Esophagus (tissue), 2 donors: Measurements from ENCODE around the gene ATP8B4. TPM values are rescaled to one million over a fixed set of nuclear protein-coding genes. Genes with fewer than 3 reads are reported as not detected.

Source experiments
- H3K27ac ChIP-seq, 2 donors: one replicate each; pipeline ENCODE4 v1.5.1; 2013; ENCODE audit warnings: low read depth in 2 of 2, mild to moderate bottlenecking in 2 of 2, inconsistent platforms in 1 of 2, low read length in 1 of 2, moderate library complexity in 1 of 2
- H3K27me3 ChIP-seq, 2 donors: one replicate each; pipeline ENCODE4 v1.6.1; 2013; ENCODE audit warnings: low read length in 2 of 2, control low read depth in 1 of 2, mild to moderate bottlenecking in 1 of 2; ENCODE audit not compliant: insufficient read depth in 2 of 2, control insufficient read depth in 1 of 2
- H3K36me3 ChIP-seq, 2 donors: one replicate each; pipeline ENCODE4 v1.6.1; 2013; ENCODE audit warnings: low read length in 1 of 2; ENCODE audit not compliant: control insufficient read depth in 2 of 2, insufficient read depth in 2 of 2
- H3K4me1 ChIP-seq, 2 donors: one replicate each; pipeline ENCODE4 v1.6.1; 2013; ENCODE audit warnings: low read length in 1 of 2; ENCODE audit not compliant: control insufficient read depth in 2 of 2, insufficient read depth in 2 of 2
- H3K4me3 ChIP-seq, 2 donors: one replicate each; pipeline ENCODE4 v1.5.1; 2013; ENCODE audit warnings: low read length in 2 of 2, mild to moderate bottlenecking in 2 of 2, low read depth in 1 of 2, moderate library complexity in 1 of 2
- H3K9me3 ChIP-seq, 2 donors: one replicate each; pipeline ENCODE4 v1.6.1; 2013; ENCODE audit warnings: mild to moderate bottlenecking in 2 of 2, low read depth in 1 of 2, low read length in 1 of 2, moderate library complexity in 1 of 2; ENCODE audit not compliant: control insufficient read depth in 2 of 2, insufficient read depth in 1 of 2
- WGBS, 2 donors: extraction: QIAGEN DNeasy Blood & Tissue Kit; methylation state at CpG; one replicate each; pipeline ENCODE4 v1.1.7; 2013; 5-methylcytosine and 5-hydroxymethylcytosine counted together
- polyA plus RNA-seq, 2 donors: library from polyadenylated mRNA; stranded (reverse); fragments of 200-250 nt; gene quantifications; one replicate each; pipeline ENCODE4 v1.2.3, GENCODE V29; 2013
- donor health status: healthy with polysubstance abuse.
- donor health status: Bipolar disorder and iron deficiency.

The ATP8B4 gene
- polyA plus RNA-seq, 2 donors, result 0.75 to 0.84 TPM

DNA sequence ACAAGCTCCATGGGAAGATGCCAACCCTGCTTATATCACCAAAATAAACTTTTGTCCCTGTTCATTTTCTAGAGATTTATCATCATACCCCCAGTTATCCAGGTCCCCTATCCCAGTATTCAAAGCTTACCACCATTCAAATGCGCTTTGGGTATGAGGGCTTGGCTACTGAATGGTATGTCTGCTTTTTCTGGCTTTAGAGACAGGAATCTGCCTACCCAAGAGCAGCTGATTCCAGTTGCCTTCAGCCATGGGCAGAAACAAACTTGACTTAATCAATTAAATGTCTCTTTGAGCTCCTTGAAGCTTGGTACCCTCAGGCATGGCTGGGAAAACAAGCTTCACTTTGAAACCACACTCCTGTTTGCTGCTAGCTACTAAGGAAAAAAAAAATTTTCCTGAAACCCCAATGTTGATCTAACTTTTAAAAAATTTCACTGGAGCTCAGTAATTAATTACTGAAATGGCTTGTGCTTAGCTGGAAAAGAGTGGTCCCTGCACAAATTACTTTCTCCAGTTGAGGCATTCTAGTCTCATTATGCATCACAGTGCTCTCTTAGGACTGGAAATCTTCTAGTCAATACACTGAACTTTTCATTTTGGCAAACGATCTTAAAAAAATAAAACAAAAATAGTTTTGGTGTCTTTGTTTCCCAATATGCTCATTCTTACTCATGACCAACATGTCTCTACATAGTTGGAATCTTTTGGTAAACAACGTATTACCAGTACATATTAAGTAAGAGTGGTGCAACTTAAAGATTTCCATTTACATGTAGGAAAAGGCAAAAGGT, 255.4 kb downstream of the ATP8B4 start:
- Histone ChIP-seq H3K4me3 (no peak overlapping the region), H3K4me1 (no peaks in the 10 kb centered on the region), H3K36me3 (no peaks in the 10 kb centered on the region), H3K27ac (peak overlapping the region; percentile 11 to 55), H3K9me3 (no peaks in the 10 kb centered on the region), H3K27me3 (no peaks in the 10 kb centered on the region)
- WGBS, 2 donors, result 43 to 62% methylated on average over 3 of the region's 3 CpGs

- Histone ChIP-seq H3K36me3 (no peaks in the 10 kb centered on the region), H3K27me3 (no peaks in the 10 kb centered on the region), H3K27ac (peak overlapping the region in 1 of 2 donors; percentile 40), H3K4me1 (no peaks in the 10 kb centered on the region), H3K9me3 (no peaks in the 10 kb centered on the region), H3K4me3 (no peak overlapping the region)
- 68 to 75% methylated on average over 8 of the region's 8 CpGs for WGBS, 2 donors
Observed at GRCh38 chr15:49860101-49860500, 258.9 kb downstream of the ATP8B4 start.

- Histone ChIP-seq H3K4me1 (no peaks in the 10 kb centered on the region), H3K27me3 (no peaks in the 10 kb centered on the region), H3K27ac (no peak overlapping the region), H3K4me3 (no peak overlapping the region), H3K9me3 (no peaks in the 10 kb centered on the region), H3K36me3 (no peaks in the 10 kb centered on the region)
- 78 to 86% methylated on average over 4 of the region's 4 CpGs for WGBS, 2 donors
Observed at GRCh38 chr15:49857496-49858475, 261.2 kb downstream of the ATP8B4 start.

GRCh38 chr15:49855917-49856637, 263.0 kb downstream of the ATP8B4 start:
- no peaks in the 10 kb centered on the region for H3K36me3 ChIP-seq
- H3K9me3 ChIP-seq, result no peaks in the 10 kb centered on the region
- H3K4me1 ChIP-seq, result no peaks in the 10 kb centered on the region
- H3K27me3 ChIP-seq, result no peaks in the 10 kb centered on the region
- no peak overlapping the region for H3K27ac ChIP-seq
- WGBS, 2 donors, result 58 to 65% methylated on average over 4 of the region's 4 CpGs
- no peak overlapping the region for H3K4me3 ChIP-seq

DNA sequence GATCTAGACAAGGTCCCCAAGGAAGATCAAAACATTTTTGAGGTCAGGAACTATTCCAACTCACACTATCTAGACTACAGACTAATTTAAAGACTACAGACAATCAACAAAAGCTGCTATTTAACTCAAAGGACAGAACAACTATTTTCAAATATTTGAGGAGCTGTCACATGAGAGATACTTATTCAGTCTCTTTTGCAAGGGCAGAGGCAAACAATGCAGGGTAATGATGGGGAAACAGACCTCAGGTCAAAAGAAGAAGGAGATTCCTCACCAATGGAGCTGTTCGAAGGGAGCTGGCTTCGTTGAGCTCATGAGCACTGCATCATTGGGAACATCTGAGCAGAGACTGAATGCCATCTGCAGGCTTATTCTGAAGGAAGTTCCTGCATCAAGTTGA, 266.3 kb downstream of the ATP8B4 start:
- Histone ChIP-seq H3K4me3 (no peak overlapping the region), H3K9me3 (no peaks in the 10 kb centered on the region), H3K27ac (no peak overlapping the region), H3K36me3 (no peaks in the 10 kb centered on the region), H3K4me1 (no peaks in the 10 kb centered on the region), H3K27me3 (no peaks in the 10 kb centered on the region)
- WGBS, 2 donors, result 56 to 74% methylated on average over 2 of the region's 2 CpGs

- H3K4me3 ChIP-seq, result no peak overlapping the region
- no peaks in the 10 kb centered on the region for H3K36me3 ChIP-seq
- H3K4me1 ChIP-seq, result no peaks in the 10 kb centered on the region
- H3K27me3 ChIP-seq, result no peaks in the 10 kb centered on the region
- H3K9me3 ChIP-seq, result no peaks in the 10 kb centered on the region
- 62 to 68% methylated on average over 2 of the region's 2 CpGs for WGBS, 2 donors
- H3K27ac ChIP-seq, result no peak overlapping the region
Observed at GRCh38 chr15:49848807-49849206, 270.2 kb downstream of the ATP8B4 start.

DNA sequence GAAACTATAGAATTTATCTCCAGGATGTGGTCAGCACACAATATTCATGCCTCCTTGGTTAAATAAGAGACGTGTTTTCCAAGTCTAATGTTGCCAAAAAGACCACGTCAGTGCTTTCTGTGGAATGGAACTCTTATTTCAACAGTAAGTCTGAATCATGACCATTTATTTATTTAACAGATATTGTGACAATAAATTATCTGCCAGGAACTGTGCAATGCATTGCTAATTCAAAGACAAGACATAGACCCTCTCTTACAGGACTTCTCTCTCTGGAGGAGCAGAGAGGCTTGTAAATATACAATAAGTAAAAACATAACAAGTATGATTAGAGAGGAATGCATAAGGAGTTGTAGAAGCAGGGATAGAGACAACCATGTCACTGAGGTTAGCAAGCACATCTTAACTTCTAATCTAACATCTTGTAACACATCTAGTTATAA, 270.7 kb downstream of the ATP8B4 start:
- 44 to 55% methylated on average over 2 of the region's 2 CpGs for WGBS, 2 donors
- no peaks in the 10 kb centered on the region for H3K9me3 ChIP-seq
- H3K27me3 ChIP-seq, result no peaks in the 10 kb centered on the region
- H3K4me1 ChIP-seq, result no peaks in the 10 kb centered on the region
- no peak overlapping the region for H3K27ac ChIP-seq
- no peaks in the 10 kb centered on the region for H3K36me3 ChIP-seq
- no peak overlapping the region for H3K4me3 ChIP-seq

DNA sequence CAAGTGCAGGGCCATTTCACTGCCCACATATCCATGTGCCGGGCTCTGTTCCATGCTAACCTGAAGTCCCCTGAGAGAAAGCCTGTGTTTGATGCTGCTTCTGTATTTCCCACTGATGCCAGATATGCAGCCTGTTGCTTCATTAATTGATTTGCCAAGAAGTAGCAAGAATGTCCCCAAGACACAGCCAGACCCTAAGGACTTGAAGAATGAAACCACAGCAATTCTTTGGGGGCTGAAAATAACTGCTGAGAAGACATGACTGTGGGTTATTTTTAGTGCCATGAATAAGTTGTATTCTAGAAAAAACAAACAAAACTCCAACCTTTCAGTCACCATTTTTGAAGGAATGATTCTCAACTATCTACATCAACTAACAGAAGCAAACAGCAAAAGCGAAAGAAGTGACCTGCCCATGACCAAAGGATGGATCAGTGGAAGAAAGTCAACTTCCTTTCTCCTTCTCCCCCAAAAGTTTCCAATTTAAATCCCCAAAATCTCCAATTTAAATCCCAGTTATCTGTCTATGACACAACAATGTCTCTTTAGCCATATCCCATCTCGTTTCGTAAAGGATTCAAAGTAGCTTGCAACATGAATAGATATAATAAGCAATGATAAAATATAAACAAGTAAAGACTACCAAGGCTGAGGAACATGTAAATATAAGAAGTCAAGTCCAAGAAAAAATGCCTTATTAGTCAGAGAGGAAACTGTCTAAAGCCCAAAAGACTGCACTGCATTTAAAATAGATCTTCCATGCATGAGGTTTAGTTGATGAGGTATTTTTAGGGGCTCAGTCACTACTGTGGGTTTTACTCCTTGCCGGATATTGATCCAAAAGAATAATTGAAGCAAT, 271.4 kb downstream of the ATP8B4 start:
- peak overlapping the region in 1 of 2 donors; percentile 40 for H3K27ac ChIP-seq
- WGBS, 2 donors, result 63 to 78% methylated on average over 5 of the region's 5 CpGs
- no peak overlapping the region for H3K4me3 ChIP-seq
- H3K4me1 ChIP-seq, result no peaks in the 10 kb centered on the region
- H3K9me3 ChIP-seq, result no peaks in the 10 kb centered on the region
- no peaks in the 10 kb centered on the region for H3K27me3 ChIP-seq
- no peaks in the 10 kb centered on the region for H3K36me3 ChIP-seq
